ENCODE measurements around the gene ATP5F1D.
"Not testable (repeated sequence)": the region's sequence is repeated elsewhere in the genome, so short reads cannot be mapped to it uniquely, and the experiment has no call there.

Gene ATP5F1D

GRCh38 chr19:1241417-1242095 is at the start of gene ATP5F1D:
Gene ATP5F1D (plus strand): TSS chr19:1241751. CDS start chr19:1241851, 100 bp downstream.
- DNase-seq (ENCODE audit: low read depth in 3 of 3), result peak; percentile 84 to 91 (median 85)

- DNase-seq (ENCODE audit: low read depth in 3 of 3), result no peak
These were observed 42.0 kb upstream of the ATP5F1D start for GRCh38 chr19:1199531-1199930.

GRCh38 chr19:1200614-1201013 is 40.9 kb upstream of the ATP5F1D start:
- not testable (repeated sequence) for DNase-seq (ENCODE audit: low read depth in 3 of 3)

- DNase-seq (ENCODE audit: low read depth in 3 of 3), result peak; percentile 97 to 100 (median 99)
These were observed 36.1 kb upstream of the ATP5F1D start, which contains the start of gene STK11 for GRCh38 chr19:1205114-1206099. Gene STK11 (plus strand): TSS chr19:1205778. CDS start chr19:1206914, 1,136 bp downstream.

- DNase-seq (ENCODE audit: low read depth in 3 of 3), result no peak
These were observed 35.2 kb upstream of the ATP5F1D start for GRCh38 chr19:1206150-1206863.

- DNase-seq (ENCODE audit: low read depth in 3 of 3), result peak in 1 of 3 experiments; percentile 27
These were observed 34.6 kb upstream of the ATP5F1D start for GRCh38 chr19:1206864-1207450.

GRCh38 chr19:1208830-1209229 is 32.7 kb upstream of the ATP5F1D start:
- DNase-seq (ENCODE audit: low read depth in 3 of 3), result not testable (repeated sequence)

GRCh38 chr19:1210227-1210538 is 31.4 kb upstream of the ATP5F1D start:
- DNase-seq (ENCODE audit: low read depth in 3 of 3), result no peak

GRCh38 chr19:1211494-1212234 is 29.9 kb upstream of the ATP5F1D start:
- no peak for DNase-seq (ENCODE audit: low read depth in 3 of 3)

- DNase-seq (ENCODE audit: low read depth in 3 of 3), result peak in 1 of 3 experiments; percentile 50
These were observed 27.9 kb upstream of the ATP5F1D start for GRCh38 chr19:1213391-1214286.

- no peak for DNase-seq (ENCODE audit: low read depth in 3 of 3)
These were observed 27.2 kb upstream of the ATP5F1D start for GRCh38 chr19:1214299-1214861.

- DNase-seq (ENCODE audit: low read depth in 3 of 3), result no peak
These were observed 26.5 kb upstream of the ATP5F1D start for GRCh38 chr19:1214862-1215731.

- DNase-seq (ENCODE audit: low read depth in 3 of 3), result no peak
These were observed 24.8 kb upstream of the ATP5F1D start for GRCh38 chr19:1216756-1217155.

GRCh38 chr19:1217366-1217765 is 24.2 kb upstream of the ATP5F1D start:
- no peak for DNase-seq (ENCODE audit: low read depth in 3 of 3)

GRCh38 chr19:1218751-1219567 is 22.6 kb upstream of the ATP5F1D start:
- no peak for DNase-seq (ENCODE audit: low read depth in 3 of 3)

GRCh38 chr19:1219786-1220476 is 21.6 kb upstream of the ATP5F1D start:
- no peak for DNase-seq (ENCODE audit: low read depth in 3 of 3)

GRCh38 chr19:1220477-1220930 is 21.0 kb upstream of the ATP5F1D start:
- DNase-seq (ENCODE audit: low read depth in 3 of 3), result no peak

Data from stimulated activated CD4-positive, alpha-beta T cell treated with anti-CD3 and anti-CD28 coated beads, TNF-alpha, amount 100 ng/mL, for 24 hours (primary cell).